GM18870 (cell line): ENCODE data around the gene ARHGAP6.

Experiments used
- ATAC-seq: cut with Tn5 transposase; IDR thresholded peaks from one replicate; pipeline ENCODE4 v1.9.1; 2021; ENCODE audit warnings: moderate library complexity; ENCODE audit not compliant: unreplicated experiment

ARHGAP6 gene

DNA sequence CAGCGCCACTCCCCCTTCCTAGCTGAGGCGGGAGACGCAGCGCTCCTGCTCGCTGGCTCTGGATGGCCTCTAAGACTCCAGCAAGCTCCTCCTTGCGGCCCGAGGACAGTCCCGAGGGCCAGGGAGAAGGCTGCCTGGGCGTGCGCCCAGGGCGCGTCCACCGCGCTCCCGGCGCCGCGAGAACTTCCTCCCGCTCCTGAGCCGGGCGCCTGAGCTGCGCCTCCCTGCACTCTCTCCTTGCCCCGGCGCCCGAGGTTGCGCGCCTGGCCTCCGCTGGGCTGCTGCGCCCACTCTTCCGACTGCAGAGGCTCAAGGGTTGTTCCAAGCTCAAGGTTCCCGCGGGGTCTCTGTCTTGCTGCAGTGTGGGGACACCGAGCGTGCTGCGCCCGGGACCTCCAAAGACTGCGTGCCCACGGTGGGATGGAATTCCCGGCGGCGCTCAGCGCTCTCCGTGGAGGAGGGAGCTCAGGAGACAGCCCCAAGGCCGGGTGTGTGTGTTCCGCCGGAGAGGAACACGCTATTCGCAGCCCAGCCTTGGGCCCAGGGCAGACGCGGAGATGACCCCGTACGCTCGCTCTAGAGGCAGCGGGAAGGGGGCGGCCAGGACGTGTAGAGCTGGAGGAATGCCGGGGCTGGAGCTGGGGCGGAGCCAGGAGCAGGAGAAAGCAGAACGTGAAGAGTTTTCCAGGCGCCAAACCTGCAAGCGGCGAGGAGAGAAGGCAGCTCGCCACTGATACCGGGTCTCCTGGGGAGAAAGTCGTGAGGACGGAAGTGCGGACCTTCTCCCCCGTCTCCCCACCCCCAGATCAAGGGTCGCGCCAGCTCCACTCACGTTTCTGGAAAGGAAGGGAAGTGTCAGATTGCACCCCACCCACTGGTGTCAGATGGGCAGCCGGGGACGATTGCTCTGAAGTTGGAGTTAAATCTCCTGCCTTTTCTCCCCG lies at the start of gene ARHGAP6:
Gene ARHGAP6, minus strand, starts transcription at position 753 of the 944 bp plus-strand sequence. CDS start 1,092 bp downstream, outside the sequence.
- ATAC-seq, result no peak

GRCh38 chrX:11704725-11705495 lies 39.2 kb upstream of the ARHGAP6 start:
- ATAC-seq, result no peak

DNA sequence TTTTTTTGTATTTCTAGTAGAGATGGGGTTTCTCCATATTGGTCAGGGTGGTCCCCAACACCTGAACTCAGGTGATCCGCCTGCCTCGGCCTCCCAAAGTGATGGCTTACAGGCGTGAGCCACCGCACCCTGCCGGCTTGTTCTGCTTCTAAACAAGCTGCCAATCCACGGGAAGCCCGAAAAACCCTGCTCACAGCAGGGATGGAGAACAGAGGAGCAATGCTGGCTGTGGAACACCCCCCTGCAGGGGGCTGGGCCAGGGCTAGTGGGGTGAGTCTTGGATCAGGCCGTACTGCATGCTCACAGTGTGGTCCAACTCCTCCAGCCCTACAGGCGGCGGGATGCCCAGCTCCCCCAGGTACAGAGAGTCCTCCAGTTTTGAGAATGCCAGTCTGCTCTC lies 38.1 kb upstream of the ARHGAP6 start:
- ATAC-seq, result no peak

GRCh38 chrX:11702965-11703631 lies 37.4 kb upstream of the ARHGAP6 start:
- ATAC-seq, result no peak

GRCh38 chrX:11702420-11702819 lies 36.7 kb upstream of the ARHGAP6 start:
- ATAC-seq, result no peak

DNA sequence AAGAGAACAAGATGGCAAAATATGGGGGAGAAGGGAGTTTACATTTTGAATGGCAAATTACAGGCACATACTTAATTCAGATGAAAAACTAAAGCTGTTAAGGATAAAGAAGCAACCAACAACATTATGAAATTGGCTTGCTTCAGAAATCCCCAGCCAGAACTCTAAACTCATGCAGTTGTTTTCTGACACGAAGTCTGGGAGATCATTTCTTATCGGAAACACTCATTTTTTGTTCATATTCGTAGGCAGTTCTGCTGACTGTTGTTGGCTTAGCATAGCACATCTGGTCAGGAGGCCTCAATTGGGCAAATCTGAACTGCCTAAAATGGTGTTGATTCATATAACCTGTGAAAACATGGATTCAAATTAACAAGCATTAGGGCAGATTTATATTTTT lies 33.0 kb upstream of the ARHGAP6 start:
- no peak for ATAC-seq

- no peak for ATAC-seq
Observed at GRCh38 chrX:11688201-11688600, 22.5 kb upstream of the ARHGAP6 start.

GRCh38 chrX:11687157-11687556 lies 21.4 kb upstream of the ARHGAP6 start:
- ATAC-seq, result no peak

- ATAC-seq, result no peak
Observed at GRCh38 chrX:11683057-11683456, 17.3 kb upstream of the ARHGAP6 start.

GRCh38 chrX:11678158-11678557 lies 12.4 kb upstream of the ARHGAP6 start:
- ATAC-seq, result peak; percentile 55

- no peak for ATAC-seq
Observed at GRCh38 chrX:11672213-11672612, 6.5 kb upstream of the ARHGAP6 start.

DNA sequence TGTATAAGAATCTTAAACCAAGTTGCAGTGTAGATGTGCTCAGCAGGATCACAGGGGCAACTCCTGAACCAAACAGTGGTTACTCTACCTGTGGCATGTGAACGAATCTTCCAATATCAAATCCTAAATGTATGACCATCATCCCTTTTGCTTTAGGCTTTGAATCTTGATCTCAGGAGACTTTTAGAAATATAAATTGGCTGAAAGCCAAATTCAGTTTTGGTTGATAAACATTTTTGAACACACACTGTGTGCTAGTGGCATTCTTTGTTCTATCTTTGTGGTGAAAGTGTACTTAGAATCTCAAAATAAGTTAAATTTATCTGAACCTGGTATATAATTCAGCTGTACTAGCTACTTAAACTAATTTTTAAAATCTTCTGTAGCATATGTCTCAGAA lies 4.6 kb upstream of the ARHGAP6 start:
- no peak for ATAC-seq

- no peak for ATAC-seq
Observed at GRCh38 chrX:11666952-11667685, 1.4 kb upstream of the ARHGAP6 start.

GRCh38 chrX:11666164-11666563 lies 444 bp upstream of the ARHGAP6 start:
- ATAC-seq, result no peak

DNA sequence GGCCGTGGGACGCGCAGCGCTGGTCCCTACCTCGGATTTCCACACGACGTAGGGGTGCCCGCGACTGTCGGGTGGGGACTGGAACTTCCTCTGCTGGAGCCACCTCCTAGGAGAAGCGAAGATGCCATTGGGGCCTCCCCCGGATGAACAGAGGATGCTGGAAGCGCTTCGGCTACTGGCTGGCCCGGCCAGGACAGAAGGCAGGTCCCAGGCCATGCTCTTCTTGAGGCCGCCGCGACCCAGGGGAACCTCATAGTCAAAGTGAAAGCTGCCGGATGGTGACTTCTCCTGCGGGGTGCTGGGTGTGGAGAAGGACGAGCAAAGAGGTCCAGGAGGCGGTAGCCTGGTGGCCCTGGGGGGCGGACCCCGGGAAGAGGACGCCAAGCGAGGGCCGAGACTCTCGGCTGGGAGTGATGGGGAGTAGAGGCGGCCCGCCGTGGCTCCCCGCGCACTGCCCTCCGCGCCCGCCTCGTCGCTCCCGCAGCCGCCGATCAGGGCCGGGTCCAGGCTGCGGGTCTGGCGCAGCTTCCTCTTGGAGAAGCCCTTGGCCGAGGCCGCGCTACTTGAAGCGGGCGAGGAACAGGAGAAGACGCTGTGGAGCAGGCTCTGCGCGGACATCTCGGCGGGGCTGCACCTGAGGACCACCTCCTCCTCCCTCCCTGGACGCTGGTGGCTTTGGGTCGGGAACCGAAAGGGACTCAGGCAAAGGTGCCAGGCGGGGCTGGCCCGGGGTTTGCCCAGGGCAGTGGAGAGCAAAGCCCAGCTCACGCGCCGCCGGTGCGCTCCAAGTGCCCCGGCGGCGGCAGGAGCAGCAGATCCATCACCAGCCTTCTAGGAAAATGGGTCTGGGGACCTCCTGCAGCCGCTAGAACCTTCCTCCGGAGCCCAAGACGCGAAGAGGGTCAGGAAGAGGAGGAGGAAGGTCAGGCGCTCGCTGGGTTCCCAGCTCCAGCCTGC lies 1.2 kb downstream of the ARHGAP6 start:
- no peak for ATAC-seq

- no peak for ATAC-seq
Observed at GRCh38 chrX:11663875-11664210, 1.9 kb downstream of the ARHGAP6 start.

DNA sequence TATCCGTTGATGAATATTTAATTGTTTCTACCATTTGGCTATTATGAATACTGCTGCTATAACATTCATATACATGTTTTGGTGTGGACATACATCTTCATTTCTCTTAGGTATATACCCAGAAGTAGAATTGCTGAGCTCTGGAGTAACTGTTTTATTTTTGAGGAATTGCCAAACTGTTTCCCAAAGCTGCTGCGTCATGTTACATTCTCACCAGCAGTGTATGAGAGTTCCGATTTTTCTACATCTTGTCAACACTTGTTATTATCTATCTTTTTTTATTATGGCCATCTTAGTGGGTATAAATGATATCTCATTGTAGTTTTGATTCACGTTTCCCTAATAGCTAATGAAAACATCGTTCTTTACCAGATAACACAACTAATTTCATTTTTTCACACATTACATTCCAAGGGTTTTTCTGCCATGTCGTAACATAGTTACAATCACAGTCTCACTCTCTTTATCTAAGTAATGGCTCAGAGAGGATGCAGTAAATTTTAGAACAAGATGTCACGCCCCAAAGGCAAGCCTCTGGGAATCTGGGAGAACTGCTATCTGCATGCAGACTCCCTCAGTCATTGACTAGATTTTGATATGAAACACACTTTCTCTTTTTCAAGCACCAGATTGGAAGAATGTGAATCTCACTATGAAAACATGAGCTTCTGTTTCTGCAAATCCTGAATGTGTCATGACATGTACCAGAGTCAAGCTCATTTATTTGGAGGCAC lies 10.3 kb downstream of the ARHGAP6 start:
- ATAC-seq, result no peak

GRCh38 chrX:11648705-11649519 lies 16.8 kb downstream of the ARHGAP6 start:
- ATAC-seq, result no peak
